Activated CD4-positive, CD25-positive, alpha-beta regulatory T cell treated with anti-CD3 and anti-CD28 coated beads, Interleukin-2, amount 50 U/mL, for 72 hours (primary cell): ENCODE data around the gene UBE4B.

Experiments used
- DNase-seq: peaks from one replicate; pipeline ENCODE4 v3.0.0; 2021

The UBE4B gene

GRCh38 chr1:10121688-10122087 is 88.9 kb downstream of the UBE4B start:
- DNase-seq, result no peak

DNA sequence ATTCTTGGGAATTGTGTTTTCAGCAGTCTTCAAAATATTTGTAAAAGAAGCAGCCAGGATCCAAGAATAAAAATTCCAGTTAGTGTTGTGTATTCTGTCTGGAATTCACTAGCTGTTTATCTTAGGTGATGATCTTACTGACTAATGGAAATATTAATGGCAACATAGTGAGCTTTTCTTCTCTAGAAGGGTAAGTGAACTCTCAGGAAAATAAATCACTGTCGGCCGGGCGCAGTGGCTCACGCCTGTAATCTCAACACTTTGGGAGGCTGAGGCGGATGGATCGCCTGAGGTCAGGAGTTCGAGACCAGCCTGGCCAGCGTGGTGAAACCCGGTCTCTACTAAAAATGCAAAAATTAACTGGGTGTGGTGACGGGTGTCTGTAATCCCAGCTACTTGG is 90.2 kb downstream of the UBE4B start:
- DNase-seq, result no peak

DNA sequence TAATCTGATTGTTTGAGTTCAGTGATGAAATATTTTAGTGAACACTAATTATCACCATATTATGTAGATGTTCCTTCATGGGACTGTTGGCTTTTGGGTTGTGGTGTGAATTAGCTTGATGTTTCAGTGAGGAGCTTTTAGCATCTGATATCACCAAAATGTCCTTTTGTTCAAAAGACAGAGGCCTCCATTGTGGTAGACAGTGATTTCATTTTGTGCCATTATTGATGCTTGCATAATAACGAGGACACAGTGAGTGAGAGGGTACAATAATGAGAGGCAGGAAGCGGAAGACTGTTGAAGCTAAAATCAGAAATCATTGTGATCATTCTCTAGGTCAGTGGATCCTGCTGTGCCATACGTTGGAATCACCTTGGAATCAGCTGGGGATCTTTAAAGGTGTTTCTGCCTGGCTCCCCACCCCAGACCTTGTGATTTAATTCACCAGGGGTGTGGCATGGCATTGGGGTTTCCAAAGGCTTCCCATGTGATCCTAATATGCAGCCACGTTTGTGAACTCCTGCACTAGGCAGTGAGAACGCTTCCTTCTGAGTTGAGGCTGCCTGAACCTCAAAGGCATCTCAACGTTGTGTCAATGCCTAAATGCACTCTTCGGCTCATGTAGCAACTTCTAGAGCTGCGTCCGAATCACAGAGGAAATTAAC is 95.5 kb downstream of the UBE4B start:
- DNase-seq, result no peak

DNA sequence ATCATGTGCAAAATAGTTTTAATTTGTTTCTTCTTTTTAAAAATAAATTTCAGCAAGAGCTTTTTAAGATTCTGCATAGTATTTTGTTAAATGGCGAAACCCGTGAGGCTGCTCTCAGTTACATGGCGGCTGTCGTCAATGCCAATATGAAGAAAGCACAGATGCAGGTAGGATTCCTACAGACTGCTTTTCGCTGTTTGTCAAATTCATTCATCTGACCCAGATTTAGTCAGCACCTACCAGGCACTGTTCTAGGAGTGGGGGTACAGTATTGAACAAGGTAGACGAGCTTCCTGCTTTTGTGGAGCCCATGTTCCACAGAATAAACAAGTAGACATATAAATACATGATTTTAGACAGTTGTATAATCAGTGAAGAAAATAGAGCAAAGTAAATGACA is 99.6 kb downstream of the UBE4B start:
- no peak for DNase-seq

DNA sequence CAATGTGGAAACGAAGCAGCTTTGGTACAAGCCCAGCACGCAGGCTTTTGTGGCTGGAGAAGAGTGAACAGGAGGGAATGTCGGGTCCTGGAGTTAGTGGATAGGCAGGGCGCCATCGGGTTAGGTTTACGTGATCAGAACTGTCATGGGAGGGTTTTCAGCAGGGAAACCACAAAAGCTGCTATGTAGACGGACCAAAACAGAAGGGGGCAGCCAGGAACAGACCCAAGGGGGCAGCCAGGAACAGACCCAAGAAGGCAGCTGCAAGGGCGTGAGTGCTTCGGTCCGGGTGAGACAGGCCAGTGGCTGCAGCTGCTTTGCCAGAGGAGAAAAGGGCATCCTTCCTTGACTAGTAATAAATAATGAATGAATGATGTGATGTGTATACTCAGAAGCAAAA is 100.1 kb downstream of the UBE4B start:
- no peak for DNase-seq

- no peak for DNase-seq
Observed at GRCh38 chr1:10140981-10141380, 108.2 kb downstream of the UBE4B start.

DNA sequence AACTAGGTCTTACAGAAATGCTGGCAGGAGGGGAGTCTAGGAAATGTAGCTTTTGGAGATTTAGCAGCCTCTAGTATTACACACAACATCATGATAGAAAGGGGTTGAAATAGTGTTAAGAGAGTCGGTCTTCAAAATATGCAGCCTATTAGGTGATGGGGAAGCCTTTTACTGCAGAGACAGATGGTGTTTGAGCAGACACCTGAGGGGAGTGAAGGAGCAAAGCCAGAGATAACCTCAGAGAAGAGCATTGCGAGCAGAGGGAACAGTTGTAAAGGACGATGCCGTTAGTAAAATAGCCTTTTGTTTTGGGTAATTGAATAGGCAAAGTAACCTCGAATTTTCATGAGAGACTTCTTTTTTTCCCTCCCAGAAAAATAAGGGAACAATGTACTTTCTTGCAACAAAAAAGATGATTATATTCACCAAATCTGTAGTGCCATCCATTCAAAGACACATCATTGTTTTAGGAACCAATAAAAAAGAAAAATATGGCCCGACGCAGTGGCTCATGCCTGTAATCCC is 111.3 kb downstream of the UBE4B start:
- DNase-seq, result no peak

DNA sequence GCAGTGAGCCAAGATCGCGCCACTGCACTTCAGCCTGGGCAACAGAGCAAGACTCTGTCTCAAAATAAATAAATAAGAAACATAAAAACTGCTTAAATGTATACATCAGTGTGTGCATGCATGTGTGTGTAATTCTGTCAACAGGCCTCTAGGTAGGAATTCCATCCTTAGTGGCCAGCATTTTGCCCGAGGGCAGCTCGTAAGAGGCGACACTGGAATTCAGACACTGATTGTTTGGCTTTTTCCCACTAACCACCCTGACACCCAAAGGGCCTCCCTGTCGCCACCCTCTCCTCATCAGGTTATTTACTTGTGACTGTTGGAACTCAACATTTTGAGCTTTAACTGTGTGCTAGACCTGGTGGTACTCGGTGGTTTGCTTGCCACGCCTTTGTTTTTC is 113.6 kb downstream of the UBE4B start:
- DNase-seq, result no peak

DNA sequence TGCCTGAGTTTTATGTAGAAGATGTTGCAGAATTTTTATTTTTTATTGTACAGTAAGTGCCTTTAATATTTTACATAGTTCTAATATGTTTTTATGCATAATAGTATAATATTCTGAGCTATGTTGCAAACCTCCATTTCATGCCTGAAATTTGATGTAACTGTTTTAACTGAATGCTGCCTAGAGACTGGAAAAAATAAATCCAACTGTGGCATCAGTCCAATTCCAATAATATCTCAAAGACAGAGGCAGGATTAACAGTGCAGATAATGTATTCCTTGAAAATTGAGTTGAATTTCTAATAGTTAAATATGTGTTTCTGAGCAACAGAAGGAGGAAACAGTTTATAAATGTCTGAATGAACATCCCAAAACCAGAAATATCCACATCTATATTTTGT is 116.5 kb downstream of the UBE4B start:
- no peak for DNase-seq

DNA sequence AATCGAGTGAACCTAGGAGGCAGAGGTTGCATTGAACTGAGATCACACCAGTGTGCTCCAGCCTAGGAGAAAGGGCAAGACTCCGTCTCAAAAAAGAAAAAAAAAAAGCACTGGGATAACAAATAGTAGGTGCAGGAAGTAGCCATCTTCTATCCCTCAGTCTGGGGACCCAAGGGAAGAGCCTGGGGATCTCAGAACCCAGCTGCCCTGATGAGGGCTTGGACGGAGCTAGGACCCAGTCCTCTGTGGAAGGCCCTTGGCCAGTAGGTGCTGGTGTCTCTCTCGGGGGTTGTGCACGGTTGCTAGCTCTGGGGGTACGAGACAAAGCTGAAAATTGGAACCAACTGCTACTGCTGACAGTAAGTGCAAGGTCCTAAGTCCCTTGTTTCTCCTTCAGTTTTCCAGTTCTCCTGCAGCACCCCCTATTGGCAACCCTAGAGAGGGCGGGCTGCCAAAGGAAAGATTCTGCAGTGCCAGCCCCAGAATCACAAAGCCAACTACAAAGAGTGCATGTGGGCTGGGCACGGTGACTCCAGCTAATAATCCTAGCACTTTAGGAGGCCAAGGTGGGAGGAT is 120.0 kb downstream of the UBE4B start:
- DNase-seq, result no peak

GRCh38 chr1:10155087-10155712 is 122.4 kb downstream of the UBE4B start:
- no peak for DNase-seq

DNA sequence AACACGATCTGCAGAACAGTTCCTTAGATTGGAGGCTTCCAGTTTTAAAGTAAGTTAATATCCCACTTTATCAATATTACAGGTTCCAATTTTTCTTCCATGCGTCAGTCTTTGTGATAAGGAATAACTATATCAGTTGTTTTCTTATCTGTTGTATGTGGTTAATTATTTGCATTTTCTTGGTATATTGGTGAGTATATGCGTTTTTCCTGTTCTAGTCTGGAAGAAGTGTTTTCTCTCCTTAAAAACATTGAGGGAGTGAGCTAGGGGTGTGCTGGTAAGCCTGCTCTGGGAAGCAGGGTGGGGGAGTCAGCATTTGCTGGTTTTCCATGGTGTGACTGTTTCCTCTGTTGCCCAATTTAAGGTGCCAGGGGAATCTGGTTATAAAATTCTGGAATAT is 127.4 kb downstream of the UBE4B start:
- DNase-seq, result no peak

DNA sequence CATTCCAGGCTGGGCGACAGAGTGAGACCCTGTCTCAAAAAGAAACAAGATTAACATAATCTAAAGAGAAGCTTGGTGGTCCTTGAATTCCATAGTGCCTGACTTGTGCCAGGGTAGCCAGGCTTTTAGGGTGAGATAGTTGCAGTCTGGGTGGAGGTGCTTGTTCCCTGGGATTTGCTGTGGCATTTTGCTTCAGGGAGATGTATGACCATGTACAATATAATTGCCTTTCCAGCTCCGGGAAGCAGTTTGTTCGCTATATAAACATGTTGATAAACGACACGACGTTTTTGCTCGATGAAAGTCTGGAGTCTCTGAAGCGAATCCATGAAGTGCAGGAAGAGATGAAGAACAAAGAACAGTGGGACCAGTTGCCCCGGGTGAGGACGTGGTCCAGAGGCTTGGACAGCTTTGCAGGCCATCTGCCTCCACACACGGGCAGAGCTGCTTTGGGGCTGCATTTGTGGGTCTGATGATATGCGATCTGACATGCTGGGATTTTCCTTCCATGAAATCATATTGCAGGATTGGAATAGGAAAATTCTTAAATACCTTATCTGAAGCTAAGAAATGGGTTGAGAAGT is 128.2 kb downstream of the UBE4B start:
- DNase-seq, result no peak

DNA sequence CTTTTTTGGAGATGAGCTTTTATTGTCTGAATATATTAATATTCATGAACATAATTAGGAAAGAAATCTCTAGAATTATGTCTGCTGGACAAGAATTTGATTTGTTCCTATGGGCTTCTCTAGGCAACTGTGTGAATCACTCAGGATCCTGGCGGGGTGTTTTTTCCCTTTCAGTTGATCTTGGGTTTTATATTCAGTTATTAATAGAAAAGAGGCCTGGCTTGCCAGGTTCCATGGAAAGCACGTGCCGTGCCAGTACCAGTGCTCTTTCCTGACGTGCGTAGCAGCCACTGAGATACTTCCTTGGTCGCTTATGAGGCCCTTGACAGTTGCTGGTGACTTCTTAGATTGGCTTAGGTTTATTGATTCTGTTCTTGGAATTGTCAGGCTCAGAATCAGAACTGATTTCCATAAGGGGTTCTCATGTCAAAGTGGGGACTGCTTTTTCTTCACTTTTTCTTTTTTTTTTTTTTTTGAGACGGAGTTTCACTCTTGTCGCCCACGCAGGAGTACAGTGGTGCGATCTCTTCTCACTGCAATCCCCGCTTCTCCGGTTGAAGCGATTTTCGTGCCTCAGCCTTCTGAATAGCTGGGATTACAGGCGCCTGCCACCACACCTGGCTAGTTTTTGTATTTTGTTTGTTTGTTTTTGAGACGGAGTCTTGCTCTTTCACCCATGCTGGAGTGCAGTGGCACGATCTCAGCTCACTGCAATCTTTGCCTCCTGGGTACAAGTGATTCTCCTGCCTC is 129.0 kb downstream of the UBE4B start:
- DNase-seq, result no peak

- no peak for DNase-seq
Observed at GRCh38 chr1:10168912-10169514, 136.3 kb downstream of the UBE4B start.

- DNase-seq, result no peak
Observed at GRCh38 chr1:10170239-10170574, 137.4 kb downstream of the UBE4B start.

- DNase-seq, result no peak
Observed at GRCh38 chr1:10171105-10171767, 138.5 kb downstream of the UBE4B start.

DNA sequence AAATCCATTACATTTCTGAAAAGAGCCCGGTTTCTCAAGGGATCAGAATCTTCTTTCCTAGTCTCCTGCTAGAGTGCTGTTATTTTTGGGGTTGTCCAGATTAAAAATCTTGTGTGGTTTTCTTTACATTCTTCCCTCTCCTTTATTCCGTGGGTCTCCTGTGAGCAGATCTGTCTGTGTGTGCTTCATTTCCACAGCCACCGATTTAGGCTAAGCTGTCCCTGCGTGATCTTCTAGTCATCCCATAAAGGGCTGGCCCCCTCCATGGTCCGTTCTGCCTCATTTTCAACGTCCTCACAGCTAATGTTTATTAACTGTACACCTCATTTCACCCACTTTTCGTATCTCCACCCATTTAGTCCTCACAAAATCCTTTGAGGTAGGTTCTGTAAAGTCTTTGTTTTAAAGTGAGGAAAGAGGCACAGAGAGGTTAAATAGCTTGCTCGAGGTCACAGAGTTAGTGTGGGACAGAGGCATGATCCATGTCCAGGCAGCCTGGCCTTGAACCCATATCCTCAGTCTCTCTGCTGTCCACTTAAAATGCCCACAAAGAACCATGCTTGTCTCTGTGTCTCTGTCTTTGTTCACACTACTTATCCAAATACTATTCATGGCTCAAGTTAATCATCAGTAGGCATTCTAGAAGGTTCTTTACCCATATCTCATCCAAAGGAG is 139.4 kb downstream of the UBE4B start:
- DNase-seq, result no peak

DNA sequence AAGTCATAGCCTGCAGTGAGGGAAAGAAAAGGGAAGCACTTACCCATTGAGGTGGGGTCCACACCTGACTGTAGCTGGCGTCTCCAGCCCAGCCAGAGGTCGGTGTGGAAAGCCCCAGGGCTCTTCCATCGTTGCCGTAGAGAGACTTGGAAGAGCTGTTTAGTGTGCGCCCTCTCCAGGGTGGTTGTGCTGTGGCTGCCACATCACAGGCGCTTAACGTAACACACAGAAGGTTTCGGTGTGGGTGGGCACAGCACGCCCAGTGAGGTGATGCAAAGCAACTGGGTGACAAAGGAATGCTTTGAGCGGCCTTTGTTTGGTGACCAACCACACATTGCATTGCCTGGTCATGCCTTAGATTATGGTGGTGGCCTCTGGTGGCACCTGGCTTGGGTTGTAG is 140.8 kb downstream of the UBE4B start:
- no peak for DNase-seq

DNA sequence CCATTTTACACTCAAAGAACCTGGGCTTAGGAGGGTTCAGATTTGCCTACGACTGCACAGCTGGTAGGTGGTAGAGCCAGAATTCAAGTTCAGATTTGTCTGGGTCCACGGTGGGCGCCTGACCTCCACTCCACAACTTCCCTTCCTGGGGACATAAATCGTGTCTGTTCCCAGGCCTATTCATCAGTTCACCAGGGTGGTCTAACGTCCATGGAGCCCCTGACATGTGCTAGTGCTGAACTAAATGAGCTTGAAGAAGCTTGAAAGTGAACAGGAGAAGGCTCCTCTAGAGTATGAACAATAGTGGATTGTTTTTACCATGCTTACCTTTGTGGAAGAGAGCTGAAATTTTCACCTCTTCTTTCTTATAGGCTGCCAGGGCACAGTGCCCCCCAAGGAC is 145.1 kb downstream of the UBE4B start:
- no peak for DNase-seq

DNA sequence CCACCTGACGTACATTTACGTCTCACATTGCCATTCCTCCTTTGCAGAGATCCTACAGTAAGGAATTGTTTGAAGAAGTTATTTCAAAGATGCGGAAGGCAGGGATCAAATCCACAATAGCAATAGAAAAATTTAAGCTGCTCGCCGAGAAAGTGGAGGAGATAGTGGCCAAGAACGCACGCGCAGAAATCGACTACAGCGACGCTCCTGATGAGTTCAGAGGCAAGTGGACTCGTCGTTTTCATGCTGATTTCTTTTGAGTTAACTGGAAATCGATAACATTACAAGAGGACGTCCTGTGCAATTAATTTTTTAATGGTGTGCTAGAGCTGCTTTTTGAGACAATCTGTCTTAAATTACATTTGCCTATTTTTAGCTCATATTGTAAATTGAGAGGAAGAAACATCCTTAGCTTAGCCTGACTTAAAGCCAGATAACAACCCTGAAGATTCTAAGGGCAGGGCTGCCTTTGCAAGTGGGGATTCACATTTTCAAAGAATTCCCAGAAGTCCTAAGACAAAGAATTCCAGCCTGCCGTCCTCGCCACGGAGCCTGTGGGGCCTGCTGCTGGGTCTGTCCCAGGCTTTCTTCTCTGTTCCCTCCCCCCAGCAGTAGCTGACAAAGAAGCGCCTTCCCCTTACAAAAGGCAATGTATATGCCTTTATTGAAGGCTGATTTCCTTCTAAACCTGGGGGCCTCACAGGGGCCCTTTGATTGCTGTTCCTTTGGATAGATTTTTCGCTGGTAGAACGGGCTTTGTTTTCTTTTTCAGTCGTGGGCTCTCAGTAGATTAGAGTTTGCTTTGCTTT is 146.0 kb downstream of the UBE4B start:
- no peak for DNase-seq
